Lung (tissue), 12 donors: ENCODE data around the gene GPD2. TPM values are rescaled to one million over a fixed set of nuclear protein-coding genes. Genes with fewer than 3 reads are reported as not detected.

Experiments
- ATAC-seq: fragments of 200-7000 bp; cut with Tn5 transposase; one replicate; pipeline ENCODE4 v1.9.1; 2020; ENCODE audit warnings: moderate number of reproducible peaks; ENCODE audit not compliant: insufficient read depth, low FRiP score
- DNase-seq, 3 donors: peaks; one replicate each; pipeline ENCODE4 v3.0.0-alpha.2; 2013 to 2017
- H3K27ac ChIP-seq, 2 donors: one replicate each; pipeline ENCODE4 v1.5.1; 2013; ENCODE audit warnings: mild to moderate bottlenecking in 2 of 2, moderate library complexity in 2 of 2, control low read depth in 1 of 2, inconsistent platforms in 1 of 2, low read depth in 1 of 2, low read length in 1 of 2
- H3K27me3 ChIP-seq, 3 donors: one replicate each; pipeline ENCODE4 v1.5.1; 2013; ENCODE audit warnings: low read length in 2 of 3; ENCODE audit not compliant: control insufficient read depth in 3 of 3, insufficient read depth in 3 of 3
- H3K36me3 ChIP-seq, 4 donors: one replicate each; pipeline ENCODE4 v1.5.1; 2013; ENCODE audit warnings: low read length in 4 of 4, mild to moderate bottlenecking in 1 of 4, moderate library complexity in 1 of 4; ENCODE audit not compliant: control insufficient read depth in 4 of 4, insufficient read depth in 4 of 4
- H3K4me1 ChIP-seq, 5 donors: one replicate each; pipeline ENCODE4 v1.5.1; 2013; ENCODE audit warnings: low read length in 5 of 5, mild to moderate bottlenecking in 2 of 5, moderate library complexity in 1 of 5; ENCODE audit not compliant: control insufficient read depth in 5 of 5, insufficient read depth in 5 of 5
- H3K4me3 ChIP-seq: one replicate; pipeline ENCODE4 v1.5.1; 2013; ENCODE audit warnings: mild to moderate bottlenecking, control low read depth, moderate library complexity
- H3K9ac ChIP-seq, 2 donors: one replicate each; pipeline ENCODE4 v1.5.1; 2013; ENCODE audit warnings: low read length in 2 of 2, control low read depth in 1 of 2; ENCODE audit not compliant: insufficient read depth in 1 of 2
- H3K9me3 ChIP-seq, 4 donors: one replicate each; pipeline ENCODE4 v1.5.1; 2013; ENCODE audit warnings: low read length in 3 of 4, mild to moderate bottlenecking in 1 of 4, moderate library complexity in 1 of 4; ENCODE audit not compliant: control insufficient read depth in 4 of 4, insufficient read depth in 3 of 4
- WGBS, 2 donors: extraction: QIAGEN DNeasy Blood & Tissue Kit; methylation state at CpG; one replicate each; pipeline ENCODE4 v1.1.7; 2013; 5-methylcytosine and 5-hydroxymethylcytosine counted together
- polyA plus RNA-seq, 2 donors: library from polyadenylated mRNA; stranded (reverse); fragments of 200-250 nt; gene quantifications; one replicate each; pipeline ENCODE4 v1.2.1, GENCODE V29; 2013
- total RNA-seq, 2 donors: library from RNA; depleted of rRNA in 1 of 2; stranded (reverse); fragments of >200 nt in 1 of 2; gene quantifications; one replicate each; pipeline ENCODE4 v1.2.1, GENCODE V29; 2014 to 2021
- TF ChIP-seq, protein P1 (sequence below): IDR thresholded peaks from 2 replicates; pipeline ENCODE4 v1.5.1; 2012; ENCODE audit warnings: mild to moderate bottlenecking; ENCODE audit errors: control extremely low read depth, extremely low read depth
- donor health status: control.
- donor health status: control.
- donor health status: Bipolar disorder and iron deficiency.
- donor health status: healthy.
- donor health status: DM: yes; HTN: yes; CAD: no.

The GPD2 gene
- total and polyA plus RNA-seq, 4 donors = 8.1 to 50.4 (median 28.9) TPM

DNA sequence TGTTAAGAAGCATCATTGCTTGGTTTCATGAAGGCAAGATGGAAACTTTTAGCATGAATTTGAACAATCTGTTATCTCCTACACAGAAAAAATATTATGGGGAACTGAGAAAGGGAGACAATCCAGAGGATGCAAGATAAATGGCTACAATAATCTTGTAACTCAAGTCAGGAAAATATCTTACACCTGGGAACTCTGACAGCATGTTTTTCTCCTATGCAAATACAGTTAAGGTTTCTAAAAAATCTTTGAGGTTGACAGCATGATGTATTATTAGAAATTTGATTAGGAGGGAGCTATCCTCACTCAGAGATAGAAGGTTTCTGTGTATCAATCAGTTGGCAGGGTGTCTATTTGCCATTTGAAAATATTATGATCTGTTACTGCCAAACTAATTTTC lies 75.6 kb downstream of the GPD2 start:
- Histone ChIP-seq H3K27ac (no peak overlapping the region), H3K9me3 (no peaks in the 10 kb centered on the region), H3K36me3 (peaks cover 1 to 11% (median 3%) of the 10 kb centered on the region in 4 donors), H3K4me3 (no peak overlapping the region), H3K9ac (no peak overlapping the region), H3K4me1 (peaks cover 0 to 14% (median 0%) of the 10 kb centered on the region in 5 donors), H3K27me3 (no peaks in the 10 kb centered on the region)
- no peak for DNase-seq
- no peak for ATAC-seq
- TF ChIP-seq, protein P1, sequence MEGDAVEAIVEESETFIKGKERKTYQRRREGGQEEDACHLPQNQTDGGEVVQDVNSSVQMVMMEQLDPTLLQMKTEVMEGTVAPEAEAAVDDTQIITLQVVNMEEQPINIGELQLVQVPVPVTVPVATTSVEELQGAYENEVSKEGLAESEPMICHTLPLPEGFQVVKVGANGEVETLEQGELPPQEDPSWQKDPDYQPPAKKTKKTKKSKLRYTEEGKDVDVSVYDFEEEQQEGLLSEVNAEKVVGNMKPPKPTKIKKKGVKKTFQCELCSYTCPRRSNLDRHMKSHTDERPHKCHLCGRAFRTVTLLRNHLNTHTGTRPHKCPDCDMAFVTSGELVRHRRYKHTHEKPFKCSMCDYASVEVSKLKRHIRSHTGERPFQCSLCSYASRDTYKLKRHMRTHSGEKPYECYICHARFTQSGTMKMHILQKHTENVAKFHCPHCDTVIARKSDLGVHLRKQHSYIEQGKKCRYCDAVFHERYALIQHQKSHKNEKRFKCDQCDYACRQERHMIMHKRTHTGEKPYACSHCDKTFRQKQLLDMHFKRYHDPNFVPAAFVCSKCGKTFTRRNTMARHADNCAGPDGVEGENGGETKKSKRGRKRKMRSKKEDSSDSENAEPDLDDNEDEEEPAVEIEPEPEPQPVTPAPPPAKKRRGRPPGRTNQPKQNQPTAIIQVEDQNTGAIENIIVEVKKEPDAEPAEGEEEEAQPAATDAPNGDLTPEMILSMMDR = no peak

DNA sequence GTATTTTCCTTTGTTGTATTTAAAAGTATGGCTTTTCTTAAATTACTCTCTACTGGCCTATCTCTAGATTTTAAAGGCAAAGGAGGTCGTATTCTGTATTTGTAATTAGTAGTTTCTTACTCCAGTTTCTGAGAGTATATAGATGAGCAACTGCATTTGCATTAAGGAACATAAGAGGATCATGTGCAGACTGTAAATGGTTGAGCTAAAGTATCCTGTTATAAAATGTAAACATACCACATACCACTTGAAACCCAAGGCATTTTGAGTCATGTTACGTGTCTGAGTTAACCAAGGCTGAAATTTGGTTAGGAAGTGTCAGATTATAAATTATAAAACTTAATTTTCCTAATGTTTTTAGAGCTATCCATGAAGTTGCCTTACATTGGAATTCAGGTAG lies 76.3 kb downstream of the GPD2 start:
- ATAC-seq (no peak), DNase-seq (peak in 1 of 3 donors; percentile 17)
- Histone ChIP-seq H3K9me3 (no peaks in the 10 kb centered on the region), H3K4me3 (no peak overlapping the region), H3K4me1 (peaks cover 0 to 14% (median 0%) of the 10 kb centered on the region in 5 donors), H3K9ac (no peak overlapping the region), H3K36me3 (peaks cover 1 to 11% (median 3%) of the 10 kb centered on the region in 4 donors), H3K27ac (no peak overlapping the region), H3K27me3 (no peaks in the 10 kb centered on the region)
- TF ChIP-seq, protein P1 = no peak
- WGBS, 2 donors = 69 to 86% methylated on average over 2 of the region's 2 CpGs

DNA sequence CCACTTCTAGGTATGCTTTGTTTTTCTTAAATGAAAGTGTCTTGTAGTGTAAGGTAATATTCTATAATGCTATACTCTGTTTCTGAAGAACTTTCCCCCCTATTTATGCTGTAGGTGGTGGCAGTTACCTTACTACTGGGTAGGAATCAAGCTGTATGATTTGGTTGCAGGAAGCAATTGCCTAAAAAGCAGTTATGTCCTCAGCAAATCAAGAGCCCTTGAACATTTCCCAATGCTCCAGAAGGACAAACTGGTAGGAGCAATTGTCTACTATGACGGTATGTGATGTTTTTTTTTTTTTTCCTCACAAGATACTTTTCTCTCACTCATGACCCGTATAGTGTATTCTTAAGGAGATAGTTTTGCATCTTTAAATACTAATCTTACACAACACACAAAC lies 77.0 kb downstream of the GPD2 start:
- Histone ChIP-seq H3K4me3 (no peak overlapping the region), H3K27me3 (no peaks in the 10 kb centered on the region), H3K9me3 (no peaks in the 10 kb centered on the region), H3K4me1 (peaks cover 0 to 16% (median 0%) of the 10 kb centered on the region in 5 donors), H3K27ac (no peak overlapping the region), H3K36me3 (peaks cover 3 to 11% (median 3%) of the 10 kb centered on the region in 4 donors), H3K9ac (no peak overlapping the region)
- TF ChIP-seq, protein P1 = no peak
- no peak for ATAC-seq
- DNase-seq = no peak
- WGBS, 2 donors = 74 to 80% methylated on average over 2 of the region's 2 CpGs

DNA sequence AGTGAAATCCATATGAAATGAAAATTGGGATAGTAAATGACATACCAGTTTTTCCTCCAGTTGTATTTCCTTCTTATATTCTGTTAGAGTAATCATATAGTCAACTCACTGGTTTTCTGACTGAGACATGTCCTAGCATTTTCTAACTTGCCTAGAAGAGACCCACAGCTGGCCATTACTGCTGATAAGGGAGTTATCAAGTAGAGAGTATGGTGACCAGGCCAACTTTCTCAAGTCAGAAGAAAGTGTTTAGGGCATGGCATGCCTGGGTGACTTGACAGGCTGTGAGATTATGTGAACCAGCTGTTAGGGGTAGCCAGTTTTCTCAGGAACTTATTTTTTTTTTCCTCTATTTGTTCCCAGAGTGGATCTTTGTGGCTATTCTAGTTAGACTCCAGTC lies 81.2 kb downstream of the GPD2 start:
- ATAC-seq (no peak), DNase-seq (peak; percentile 85 to 97 (median 97))
- TF ChIP-seq, protein P1 = no peak
- H3K4me3 ChIP-seq = no peak overlapping the region
- no peak overlapping the region for H3K9ac ChIP-seq
- H3K27ac ChIP-seq = no peak overlapping the region
- H3K27me3 ChIP-seq = no peaks in the 10 kb centered on the region
- peaks cover 0 to 20% (median 0%) of the 10 kb centered on the region in 5 donors for H3K4me1 ChIP-seq
- H3K36me3 ChIP-seq = peaks cover 1 to 11% (median 6%) of the 10 kb centered on the region in 4 donors
- H3K9me3 ChIP-seq = peaks cover 0 to 6% (median 0%) of the 10 kb centered on the region in 4 donors
